HG03045 (cell line): ENCODE measurements around the gene CRADD.
A peak's percentile ranks its signal among the peaks of the same experiment; 100 is the strongest.
"Not testable (repeated sequence)": the region's sequence is repeated elsewhere in the genome, so short reads cannot be mapped to it uniquely, and the experiment has no call there.

Source experiments
- ATAC-seq: cut with Tn5 transposase; IDR thresholded peaks from one replicate; pipeline ENCODE4 v1.9.1; 2021; ENCODE audit warnings: mild to moderate bottlenecking, moderate library complexity; ENCODE audit not compliant: unreplicated experiment

Gene CRADD

GRCh38 chr12:93677195-93678064, at the start of gene CRADD:
Gene CRADD (plus strand): TSS chr12:93677375.
- ATAC-seq: peak; percentile 93

GRCh38 chr12:93632383-93632782, 44.8 kb upstream of the CRADD start:
- ATAC-seq: no peak

GRCh38 chr12:93634416-93634815, 42.8 kb upstream of the CRADD start:
- no peak for ATAC-seq

GRCh38 chr12:93636708-93637107, 40.5 kb upstream of the CRADD start:
- ATAC-seq: no peak

- ATAC-seq: no peak
These were observed 39.1 kb upstream of the CRADD start for GRCh38 chr12:93638095-93638494.

GRCh38 chr12:93638954-93639353, 38.2 kb upstream of the CRADD start:
- ATAC-seq: no peak

- no peak for ATAC-seq
These were observed 37.8 kb upstream of the CRADD start for GRCh38 chr12:93639406-93639805.

GRCh38 chr12:93641380-93641779, 35.8 kb upstream of the CRADD start:
- ATAC-seq: not testable (repeated sequence)

- ATAC-seq: no peak
These were observed 34.4 kb upstream of the CRADD start for GRCh38 chr12:93642751-93643150.

GRCh38 chr12:93645702-93646101, 31.5 kb upstream of the CRADD start:
- no peak for ATAC-seq

- ATAC-seq: no peak
These were observed 26.5 kb upstream of the CRADD start for GRCh38 chr12:93650626-93651025.

- no peak for ATAC-seq
These were observed 24.1 kb upstream of the CRADD start for GRCh38 chr12:93653079-93653478.

GRCh38 chr12:93653712-93654111, 23.5 kb upstream of the CRADD start:
- no peak for ATAC-seq

GRCh38 chr12:93654421-93654820, 22.8 kb upstream of the CRADD start:
- ATAC-seq: no peak

- no peak for ATAC-seq
These were observed 20.1 kb upstream of the CRADD start for GRCh38 chr12:93657071-93657470.

GRCh38 chr12:93661021-93661420, 16.2 kb upstream of the CRADD start:
- ATAC-seq: no peak

GRCh38 chr12:93663006-93663728, 14.0 kb upstream of the CRADD start:
- no peak for ATAC-seq

- no peak for ATAC-seq
These were observed 13.5 kb upstream of the CRADD start for GRCh38 chr12:93663729-93664084.

GRCh38 chr12:93664573-93665138, 12.5 kb upstream of the CRADD start:
- ATAC-seq: no peak

- no peak for ATAC-seq
These were observed 9.5 kb upstream of the CRADD start for GRCh38 chr12:93667672-93668071.

- ATAC-seq: no peak
These were observed 8.2 kb upstream of the CRADD start for GRCh38 chr12:93668919-93669418.

- no peak for ATAC-seq
These were observed 7.7 kb upstream of the CRADD start for GRCh38 chr12:93669452-93669851.
